SK-N-MC (cell line): ENCODE data around the gene DIAPH2.

ENCODE experiments used
- FOXP2 ChIP-seq: optimal IDR thresholded peaks from 2 replicates; pipeline ENCODE3; 2011; ENCODE audit warnings: mild to moderate bottlenecking, moderate library complexity; ENCODE audit not compliant: insufficient read depth; ENCODE audit errors: extremely low read length, control extremely low read depth
- POLR2AphosphoS5 ChIP-seq: IDR thresholded peaks from 2 replicates; pipeline ENCODE4 v1.6.1; 2012; ENCODE audit warnings: mild to moderate bottlenecking, low read depth, low read length, borderline replicate concordance

- TF ChIP-seq POLR2AphosphoS5 (no peak), FOXP2 (no peak)
Observed at GRCh38 chrX:96715481-96715880, 30.8 kb downstream of the DIAPH2 start.
